ENCODE data around the gene SPATA13. TPM values are rescaled to one million over a fixed set of nuclear protein-coding genes. Genes with fewer than 3 reads are reported as not detected.

The SPATA13 gene
- total RNA-seq, 1 experiment from 2014 or later = 14.1 TPM

GRCh38 chr13:24225062-24225461 is 64.5 kb downstream of the SPATA13 start:
- H2BK20ac ChIP-seq (ENCODE audit: low read depth, low read length, poor library complexity, severe bottlenecking) = no peak overlapping the region
- H3K23me2 ChIP-seq (ENCODE audit: insufficient read length, low read depth, low read length, poor library complexity, severe bottlenecking) = no peaks in the 10 kb centered on the region
- H4K8ac ChIP-seq (replicated peaks; ENCODE audit: insufficient read length, low read depth, low read length) = no peak overlapping the region
- no peak overlapping the region for H2BK15ac ChIP-seq (ENCODE audit: low read depth, low read length)
- H2BK5ac ChIP-seq (ENCODE audit: insufficient read length, low read length) = no peak overlapping the region
- H3K14ac ChIP-seq (ENCODE audit: insufficient read depth, low read length) = no peak overlapping the region
- DNase-seq = no peak
- H3K27me3 Mint-ChIP-seq (ENCODE audit: low read depth) = no peaks in the 10 kb centered on the region
- no peak overlapping the region for H2AFZ ChIP-seq (ENCODE audit: low read length)
- no peaks in the 10 kb centered on the region; a peak in 1 of 7 replicates for H3K36me3 Mint-ChIP-seq (ENCODE audit: insufficient read depth in 1 of 3, low read depth in 3 of 3)
- H3K27ac ChIP-seq (ENCODE audit: insufficient read length, low read depth, low read length) = no peak overlapping the region
- no peak overlapping the region for H3K9ac ChIP-seq (ENCODE audit: extremely low read depth, insufficient read length, low read length)
- H3K27ac Mint-ChIP-seq = peak overlapping the region in 1 of 3 experiments; percentile 90; a peak in 1 of 7 replicates
- H3K56ac ChIP-seq (ENCODE audit: insufficient read length, low read depth, low read length) = no peak overlapping the region
- no peak overlapping the region for H3K4me2 ChIP-seq (ENCODE audit: insufficient read depth, insufficient read length, low read length)
- H3K4ac ChIP-seq (ENCODE audit: low read depth, low read length) = no peak overlapping the region
- H3K27me3 ChIP-seq (ENCODE audit: insufficient read depth, low read length) = no peaks in the 10 kb centered on the region
- no peak overlapping the region for H3K18ac ChIP-seq (ENCODE audit: insufficient read length, low read depth, low read length)
- no peak overlapping the region for H3K23ac ChIP-seq (ENCODE audit: insufficient read length, low read depth, low read length)
- no peaks in the 10 kb centered on the region for H3K4me1 ChIP-seq (ENCODE audit: insufficient read depth, low read length)
- H4K91ac ChIP-seq (ENCODE audit: insufficient read length, low read depth, low read length) = no peak overlapping the region
- no peaks in the 10 kb centered on the region for H3K9me3 Mint-ChIP-seq
- no peak overlapping the region for H2BK120ac ChIP-seq (ENCODE audit: low read depth, low read length, poor library complexity, severe bottlenecking)
- no peaks in the 10 kb centered on the region for H3K79me1 ChIP-seq (ENCODE audit: insufficient read depth, low read depth, low read length, poor library complexity, severe bottlenecking)
- no CpG with 5 or more reads among the region's 11 CpGs for WGBS (ENCODE audit: extremely low coverage, insufficient read length, low lambda C conversion rate)
- H2AK5ac ChIP-seq (ENCODE audit: insufficient read length, low read length) = no peak overlapping the region
- peaks cover 4% of the 10 kb centered on the region; the same call in 1 of the 2 replicates for H3K79me2 ChIP-seq (ENCODE audit: insufficient read depth, low read length)
- no peak overlapping the region for H4K5ac ChIP-seq (ENCODE audit: insufficient read length, low read depth, low read length)
- no peak for TF ChIP-seq CTCF (conservative IDR thresholded peaks at IDR 0.05)
- no peak overlapping the region for H2BK12ac ChIP-seq (ENCODE audit: insufficient read length, low read depth, low read length)
- H3K9me3 ChIP-seq (ENCODE audit: control insufficient read depth, low read depth, low read length) = no peaks in the 10 kb centered on the region
- peaks cover 11 to 20% of the 10 kb centered on the region in 2 experiments for H3K4me1 Mint-ChIP-seq
- H4K20me1 ChIP-seq (ENCODE audit: control insufficient read depth, insufficient read depth, insufficient read length) = peaks cover 2% of the 10 kb centered on the region
- no peak overlapping the region for H3T11ph ChIP-seq (ENCODE audit: low read length)
- H3K4me3 Mint-ChIP-seq = no peak overlapping the region

Measured in H9 (cell line).